DND-41 (cell line): ENCODE data around the gene SLC39A11.

Source experiments
- ATAC-seq: fragments of 200-7000 bp; cut with Tn5 transposase; 3 replicates; pipeline ENCODE4 v1.9.1; 2021; ENCODE audit warnings: low read depth; ENCODE audit not compliant: insufficient read depth
- DNase-seq: peaks from one replicate; pipeline ENCODE4 v3.0.0-alpha.2; 2020
- H2AFZ ChIP-seq: 2 replicates; pipeline ENCODE4 v1.6.0; 2012; ENCODE audit warnings: low read depth, low read length
- H3K27ac ChIP-seq: 2 replicates; pipeline ENCODE4 v1.5.1; 2012; ENCODE audit warnings: low read length, inconsistent platforms
- H3K27me3 ChIP-seq: fragments of 200-600 bp; sonication (generic); 2 replicates; pipeline ENCODE4 v1.6.0; 2012; ENCODE audit warnings: low read length, mild to moderate bottlenecking, inconsistent platforms; ENCODE audit not compliant: insufficient read depth, poor library complexity
- H3K36me3 ChIP-seq: 2 replicates; pipeline ENCODE4 v1.5.1; 2012; ENCODE audit warnings: low read length, inconsistent platforms; ENCODE audit not compliant: insufficient read depth
- H3K4me1 ChIP-seq: 2 replicates; pipeline ENCODE4 v1.5.1; 2012; ENCODE audit warnings: mild to moderate bottlenecking, low read length; ENCODE audit not compliant: insufficient read depth
- H3K4me2 ChIP-seq: 2 replicates; pipeline ENCODE4 v1.6.0; 2012; ENCODE audit warnings: mild to moderate bottlenecking, moderate library complexity, low read length, inconsistent platforms; ENCODE audit not compliant: insufficient read depth
- H3K4me3 ChIP-seq, 2 experiments: fragments of 200-600 bp in 1 of 2; shearing (Covaris generic) in 1 of 2; 2 replicates each; pipeline ENCODE4 v1.5.1; 2012 to 2016; ENCODE audit warnings: inconsistent platforms in 2 of 2, low read length in 2 of 2, mild to moderate bottlenecking in 2 of 2, low read depth in 1 of 2, moderate library complexity in 1 of 2
- H3K79me2 ChIP-seq: 2 replicates; pipeline ENCODE4 v1.6.0; 2012; ENCODE audit warnings: low read length, inconsistent platforms; ENCODE audit not compliant: insufficient read depth
- H3K9ac ChIP-seq: 2 replicates; pipeline ENCODE4 v1.6.0; 2012; ENCODE audit warnings: low read depth, mild to moderate bottlenecking, inconsistent platforms, low read length, moderate library complexity
- H3K9me3 ChIP-seq: 2 replicates; pipeline ENCODE4 v1.5.1; 2012; ENCODE audit warnings: low read length, moderate library complexity, mild to moderate bottlenecking, inconsistent platforms; ENCODE audit not compliant: insufficient read depth, severe bottlenecking
- H4K20me1 ChIP-seq: 2 replicates; pipeline ENCODE4 v1.6.0; 2012; ENCODE audit warnings: low read length; ENCODE audit not compliant: insufficient read depth
- CTCF ChIP-seq: IDR thresholded peaks from 2 replicates; pipeline ENCODE4 v1.5.1; 2012; ENCODE audit warnings: borderline replicate concordance, low read length, moderate library complexity, mild to moderate bottlenecking; ENCODE audit not compliant: poor library complexity, severe bottlenecking; ENCODE audit errors: extremely low read depth
- EZH2 ChIP-seq: IDR thresholded peaks from 3 replicates; pipeline ENCODE4 v1.6.1; 2012; ENCODE audit warnings: borderline replicate concordance, low read depth, mild to moderate bottlenecking, moderate library complexity, low read length, inconsistent platforms; ENCODE audit not compliant: severe bottlenecking

The SLC39A11 gene

GRCh38 chr17:72863526-72864211 is 228.8 kb downstream of the SLC39A11 start:
- H3K27ac ChIP-seq, result no peak overlapping the region
- no peaks in the 10 kb centered on the region for H3K9me3 ChIP-seq
- H3K27me3 ChIP-seq, result no peaks in the 10 kb centered on the region
- no peak overlapping the region for H3K9ac ChIP-seq
- H4K20me1 ChIP-seq, result no peaks in the 10 kb centered on the region
- H3K79me2 ChIP-seq, result no peaks in the 10 kb centered on the region
- H3K36me3 ChIP-seq, result no peaks in the 10 kb centered on the region
- H2AFZ ChIP-seq, result no peak overlapping the region
- no peaks in the 10 kb centered on the region for H3K4me1 ChIP-seq
- no peak for ATAC-seq
- TF ChIP-seq EZH2 (no peak), CTCF (no peak)
- H3K4me2 ChIP-seq, result no peak overlapping the region
- no peak for DNase-seq
- H3K4me3 ChIP-seq, result no peak overlapping the region

GRCh38 chr17:72862276-72862999 is 230.1 kb downstream of the SLC39A11 start:
- no peak overlapping the region for H2AFZ ChIP-seq
- TF ChIP-seq EZH2, result no peak
- TF ChIP-seq CTCF, result no peak
- H3K9ac ChIP-seq, result no peak overlapping the region
- H4K20me1 ChIP-seq, result no peaks in the 10 kb centered on the region
- DNase-seq, result no peak
- no peak overlapping the region for H3K4me2 ChIP-seq
- no peak overlapping the region for H3K27ac ChIP-seq
- H3K9me3 ChIP-seq, result no peaks in the 10 kb centered on the region
- H3K79me2 ChIP-seq, result no peaks in the 10 kb centered on the region
- ATAC-seq, result no peak
- H3K27me3 ChIP-seq, result no peaks in the 10 kb centered on the region
- H3K36me3 ChIP-seq, result no peaks in the 10 kb centered on the region
- no peak overlapping the region for H3K4me3 ChIP-seq
- H3K4me1 ChIP-seq, result no peaks in the 10 kb centered on the region

- Histone ChIP-seq H3K27ac (no peak overlapping the region), H4K20me1 (no peaks in the 10 kb centered on the region), H3K36me3 (no peaks in the 10 kb centered on the region), H3K4me1 (no peaks in the 10 kb centered on the region), H3K4me2 (no peak overlapping the region), H3K4me3 (no peak overlapping the region), H3K9ac (no peak overlapping the region), H3K9me3 (no peaks in the 10 kb centered on the region), H2AFZ (no peak overlapping the region), H3K27me3 (no peaks in the 10 kb centered on the region), H3K79me2 (no peaks in the 10 kb centered on the region)
- ATAC-seq (no peak), DNase-seq (no peak)
- no peak for TF ChIP-seq EZH2
Measured at GRCh38 chr17:72861811-72862210, 230.7 kb downstream of the SLC39A11 start.

GRCh38 chr17:72860778-72861177 is 231.7 kb downstream of the SLC39A11 start:
- Histone ChIP-seq H3K4me1 (no peaks in the 10 kb centered on the region), H3K79me2 (no peaks in the 10 kb centered on the region), H2AFZ (no peak overlapping the region), H4K20me1 (no peaks in the 10 kb centered on the region), H3K9ac (no peak overlapping the region), H3K9me3 (no peaks in the 10 kb centered on the region), H3K27me3 (no peaks in the 10 kb centered on the region), H3K27ac (no peak overlapping the region), H3K4me2 (no peak overlapping the region), H3K4me3 (no peak overlapping the region), H3K36me3 (no peaks in the 10 kb centered on the region)
- TF ChIP-seq EZH2 (no peak), CTCF (no peak)
- DNase-seq (no peak), ATAC-seq (no peak)
